GM21360 (cell line): Measurements from ENCODE around the gene SNN.

Experiments used
- ATAC-seq: cut with Tn5 transposase; IDR thresholded peaks from one replicate; pipeline ENCODE4 v1.9.1; 2021; ENCODE audit warnings: mild to moderate bottlenecking, moderate library complexity; ENCODE audit not compliant: unreplicated experiment

The SNN gene

GRCh38 chr16:11666103-11667055, 1.9 kb upstream of the SNN start:
- no peak for ATAC-seq

GRCh38 chr16:11667221-11667823, 933 bp upstream of the SNN start:
- no peak for ATAC-seq

- ATAC-seq: no peak
These were observed 546 bp downstream of the SNN start for GRCh38 chr16:11668623-11669379.

DNA sequence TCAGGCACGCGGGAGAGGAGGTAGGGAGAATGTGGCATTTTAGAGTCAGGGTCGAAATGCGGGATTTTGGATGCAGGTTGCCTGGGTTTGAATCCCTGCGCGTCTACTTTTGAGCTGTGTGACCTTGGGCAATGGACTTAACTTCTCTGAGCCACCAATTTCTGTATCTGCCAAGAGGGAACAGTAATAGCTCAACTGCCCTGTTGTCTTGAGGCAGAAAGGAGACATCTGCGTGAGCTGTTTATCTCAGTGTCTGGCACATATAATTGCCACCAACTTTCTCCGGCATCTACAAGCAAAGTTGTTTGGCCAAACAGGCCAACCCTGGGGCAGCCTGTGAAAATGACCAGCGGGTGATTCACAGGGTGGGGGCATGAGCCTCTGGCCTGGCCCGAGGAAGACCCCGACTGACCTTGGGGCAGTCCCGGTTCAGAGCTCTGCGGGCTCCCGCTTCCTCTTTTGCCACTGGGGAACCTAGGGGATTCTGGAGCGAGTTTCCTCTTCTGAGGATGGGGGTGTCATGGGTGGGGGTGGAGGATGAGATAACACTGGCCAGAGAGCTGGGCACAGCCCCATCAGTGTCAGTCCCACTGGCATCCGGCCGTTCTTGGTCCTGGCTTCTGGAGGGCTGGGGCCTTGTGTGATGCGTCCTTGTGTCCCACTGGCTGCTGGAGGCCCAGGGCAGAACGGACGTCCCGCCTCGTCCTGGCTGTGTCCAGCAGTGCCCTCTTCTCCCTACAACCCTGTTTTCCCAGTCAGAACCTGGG, 1.3 kb downstream of the SNN start:
- ATAC-seq: no peak

DNA sequence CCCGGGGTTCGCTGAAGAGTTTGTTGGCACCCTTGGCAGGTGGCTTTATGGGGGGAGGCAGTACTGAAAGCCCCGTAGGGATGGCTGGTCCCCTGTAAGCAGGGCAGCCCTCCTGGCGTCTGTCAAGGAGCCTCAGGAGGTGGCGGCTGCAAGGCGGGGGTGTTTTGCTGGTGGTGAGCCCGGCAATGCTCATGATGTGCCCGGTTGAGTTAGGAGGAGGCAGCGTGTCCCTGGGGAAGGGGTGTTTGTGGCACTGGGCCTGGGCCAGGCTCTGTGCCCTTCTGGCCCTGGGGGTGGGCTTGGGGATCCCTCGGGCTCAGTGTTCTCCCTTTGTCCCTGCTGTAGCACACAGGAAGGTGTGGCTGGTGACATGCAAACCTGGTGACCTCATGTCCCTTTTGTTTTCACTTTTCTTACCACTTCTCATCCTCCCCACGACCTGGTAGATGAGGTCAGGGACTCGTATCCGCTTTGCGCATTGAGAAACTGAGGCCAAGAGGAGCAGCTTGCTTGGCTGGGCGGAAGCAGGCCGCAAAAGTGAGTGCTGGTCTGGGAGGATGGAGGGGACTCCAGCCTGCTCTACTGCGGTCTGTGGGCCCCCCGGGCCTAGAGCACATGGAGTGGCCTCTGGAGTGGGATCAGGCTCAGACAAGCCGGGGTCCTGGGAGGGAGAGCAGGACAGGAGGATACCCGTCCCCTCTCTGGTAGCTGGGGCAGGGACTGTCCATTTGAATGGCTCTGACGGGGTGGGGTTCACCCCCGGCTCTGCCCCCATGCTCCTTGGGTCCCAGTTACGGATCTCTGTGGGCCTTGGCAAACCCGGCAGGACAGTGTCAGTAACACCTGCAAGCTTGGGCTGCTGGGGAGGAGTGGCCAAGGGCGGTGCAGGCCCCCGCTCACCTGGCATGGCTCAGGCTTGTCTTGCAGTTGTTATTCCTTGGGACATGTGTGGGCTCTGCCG, 2.2 kb downstream of the SNN start:
- ATAC-seq: no peak

- no peak for ATAC-seq
These were observed 3.0 kb downstream of the SNN start for GRCh38 chr16:11671271-11671670.

- ATAC-seq: no peak
These were observed 3.4 kb downstream of the SNN start for GRCh38 chr16:11671676-11672075.

- ATAC-seq: no peak
These were observed 4.2 kb downstream of the SNN start for GRCh38 chr16:11672206-11673090.

- ATAC-seq: no peak
These were observed 5.1 kb downstream of the SNN start for GRCh38 chr16:11673091-11674000.

- no peak for ATAC-seq
These were observed 6.0 kb downstream of the SNN start for GRCh38 chr16:11674001-11674817.

- no peak for ATAC-seq
These were observed 6.7 kb downstream of the SNN start for GRCh38 chr16:11674818-11675560.

- ATAC-seq: no peak
These were observed 7.6 kb downstream of the SNN start for GRCh38 chr16:11675561-11676511.

GRCh38 chr16:11676799-11677198, 8.5 kb downstream of the SNN start:
- ATAC-seq: no peak

DNA sequence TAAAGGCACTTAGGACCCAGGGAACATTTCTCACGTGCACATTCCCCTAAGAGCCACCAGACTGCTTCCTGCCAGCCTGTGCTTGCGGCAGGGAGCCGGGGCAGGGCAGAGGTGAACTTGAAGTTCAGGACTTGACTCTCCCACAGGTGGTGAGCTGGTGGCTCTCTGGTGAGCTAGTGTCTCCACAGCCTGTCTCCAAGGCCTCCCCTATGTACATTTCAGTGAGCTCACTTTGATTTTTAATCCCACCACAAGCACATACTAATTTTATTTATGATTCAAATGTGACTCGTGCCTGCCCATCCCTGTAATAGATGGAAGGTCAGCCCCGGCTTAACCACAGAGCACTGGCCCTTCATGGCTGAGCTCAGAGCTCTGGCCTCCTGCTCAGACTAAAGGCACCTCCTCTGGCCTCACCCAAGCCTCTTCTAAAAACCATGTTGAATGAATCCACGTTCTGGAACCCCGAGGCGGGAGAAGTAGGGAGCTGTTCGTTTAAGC, 9.2 kb downstream of the SNN start:
- ATAC-seq: no peak
